ENCODE results near the gene MLH3.

MLH3 gene

GRCh38 chr14:75048101-75048500 is 3.2 kb downstream of the MLH3 start:
- no peak overlapping the region for H3K27ac ChIP-seq
- H3K36me3 ChIP-seq (ENCODE audit: insufficient read depth, low read length) = peaks cover 7% of the 10 kb centered on the region; the same call in 1 of the 2 replicates
- DNase-seq (ENCODE audit: low read depth, low spot score) = no peak
- no peak overlapping the region for H3K4me3 ChIP-seq
- no peak overlapping the region for H3K9ac ChIP-seq (ENCODE audit: insufficient read length)
- no peak for TF ChIP-seq FOXP2 (optimal IDR thresholded peaks at IDR 0.05; ENCODE audit: control extremely low read depth, extremely low read length, insufficient read depth)
- TF ChIP-seq POLR2AphosphoS5 (IDR thresholded peaks at IDR 0.05; ENCODE audit: borderline replicate concordance, low read depth, low read length) = no peak
- TF ChIP-seq EZH2 (IDR thresholded peaks at IDR 0.05) = no peak
- H3K9me3 ChIP-seq (ENCODE audit: low read depth, low read length) = no peaks in the 10 kb centered on the region

- no peak for DNase-seq (ENCODE audit: low read depth, low spot score)
- peaks cover 2% of the 10 kb centered on the region; the same call in 1 of the 2 replicates for H3K36me3 ChIP-seq (ENCODE audit: insufficient read depth, low read length)
- no peak for TF ChIP-seq EZH2 (IDR thresholded peaks at IDR 0.05)
- TF ChIP-seq FOXP2 (optimal IDR thresholded peaks at IDR 0.05; ENCODE audit: control extremely low read depth, extremely low read length, insufficient read depth) = no peak
- no peak for TF ChIP-seq POLR2AphosphoS5 (IDR thresholded peaks at IDR 0.05; ENCODE audit: borderline replicate concordance, low read depth, low read length)
These were observed 3.8 kb downstream of the MLH3 start for GRCh38 chr14:75047506-75047905.

GRCh38 chr14:75046899-75047298 is 4.4 kb downstream of the MLH3 start:
- no peak overlapping the region for H3K27ac ChIP-seq
- no peaks in the 10 kb centered on the region for H3K36me3 ChIP-seq (ENCODE audit: insufficient read depth, low read length)

More at GRCh38 chr14:75047506-75047905, 3.8 kb downstream of the MLH3 start:
- H3K4me3 ChIP-seq = no peak overlapping the region
- no peaks in the 10 kb centered on the region for H3K9me3 ChIP-seq (ENCODE audit: low read depth, low read length)
- no peak overlapping the region for H3K9ac ChIP-seq (ENCODE audit: insufficient read length)
- no peak overlapping the region for H3K27ac ChIP-seq

GRCh38 chr14:75046275-75046674 is 5.0 kb downstream of the MLH3 start:
- Histone ChIP-seq H3K9ac (ENCODE audit: insufficient read length) (no peak overlapping the region), H3K27ac (no peak overlapping the region), H3K36me3 (ENCODE audit: insufficient read depth, low read length) (no peaks in the 10 kb centered on the region), H3K4me3 (no peak overlapping the region), H3K9me3 (ENCODE audit: low read depth, low read length) (no peaks in the 10 kb centered on the region)
- TF ChIP-seq FOXP2 (optimal IDR thresholded peaks at IDR 0.05; ENCODE audit: control extremely low read depth, extremely low read length, insufficient read depth) (no peak), EZH2 (IDR thresholded peaks at IDR 0.05) (no peak), POLR2AphosphoS5 (IDR thresholded peaks at IDR 0.05; ENCODE audit: borderline replicate concordance, low read depth, low read length) (no peak)
- no peak for DNase-seq (ENCODE audit: low read depth, low spot score)

More at GRCh38 chr14:75046899-75047298, 4.4 kb downstream of the MLH3 start:
- no peak for DNase-seq (ENCODE audit: low read depth, low spot score)
- Histone ChIP-seq H3K4me3 (no peak overlapping the region), H3K9ac (ENCODE audit: insufficient read length) (no peak overlapping the region), H3K9me3 (ENCODE audit: low read depth, low read length) (no peaks in the 10 kb centered on the region)
- TF ChIP-seq POLR2AphosphoS5 (IDR thresholded peaks at IDR 0.05; ENCODE audit: borderline replicate concordance, low read depth, low read length) (no peak), EZH2 (IDR thresholded peaks at IDR 0.05) (no peak), FOXP2 (optimal IDR thresholded peaks at IDR 0.05; ENCODE audit: control extremely low read depth, extremely low read length, insufficient read depth) (no peak)

GRCh38 chr14:75044752-75045151 is 6.5 kb downstream of the MLH3 start:
- no peak overlapping the region for H3K27ac ChIP-seq
- DNase-seq (ENCODE audit: low read depth, low spot score) = no peak

GRCh38 chr14:75044322-75044721 is 6.9 kb downstream of the MLH3 start:
- no peak for TF ChIP-seq EZH2 (IDR thresholded peaks at IDR 0.05)
- no peak for TF ChIP-seq FOXP2 (optimal IDR thresholded peaks at IDR 0.05; ENCODE audit: control extremely low read depth, extremely low read length, insufficient read depth)
- TF ChIP-seq POLR2AphosphoS5 (IDR thresholded peaks at IDR 0.05; ENCODE audit: borderline replicate concordance, low read depth, low read length) = no peak
- Histone ChIP-seq H3K4me3 (no peak overlapping the region; the same call in 1 of the 2 replicates), H3K9ac (ENCODE audit: insufficient read length) (no peak overlapping the region), H3K36me3 (ENCODE audit: insufficient read depth, low read length) (no peaks in the 10 kb centered on the region), H3K27ac (no peak overlapping the region), H3K9me3 (ENCODE audit: low read depth, low read length) (no peaks in the 10 kb centered on the region)
- DNase-seq (ENCODE audit: low read depth, low spot score) = no peak

More at GRCh38 chr14:75044752-75045151, 6.5 kb downstream of the MLH3 start:
- Histone ChIP-seq H3K9ac (ENCODE audit: insufficient read length) (no peak overlapping the region), H3K9me3 (ENCODE audit: low read depth, low read length) (no peaks in the 10 kb centered on the region), H3K36me3 (ENCODE audit: insufficient read depth, low read length) (no peaks in the 10 kb centered on the region), H3K4me3 (no peak overlapping the region)
- no peak for TF ChIP-seq FOXP2 (optimal IDR thresholded peaks at IDR 0.05; ENCODE audit: control extremely low read depth, extremely low read length, insufficient read depth)

GRCh38 chr14:75042035-75042434 is 9.2 kb downstream of the MLH3 start:
- Histone ChIP-seq H3K9me3 (ENCODE audit: low read depth, low read length) (no peaks in the 10 kb centered on the region), H3K27ac (peak overlapping the region; percentile 61; the same call in 1 of the 2 replicates), H3K4me3 (peak overlapping the region; percentile 56), H3K9ac (ENCODE audit: insufficient read length) (peak overlapping the region; percentile 11), H3K36me3 (ENCODE audit: insufficient read depth, low read length) (no peaks in the 10 kb centered on the region)
- peak; percentile 64; the same call in 1 of the 2 replicates for TF ChIP-seq POLR2AphosphoS5 (IDR thresholded peaks at IDR 0.05; ENCODE audit: borderline replicate concordance, low read depth, low read length)
- no peak for TF ChIP-seq EZH2 (IDR thresholded peaks at IDR 0.05)
- TF ChIP-seq FOXP2 (optimal IDR thresholded peaks at IDR 0.05; ENCODE audit: control extremely low read depth, extremely low read length, insufficient read depth) = peak; percentile 61
- DNase-seq (ENCODE audit: low read depth, low spot score) = peak; percentile 79

- TF ChIP-seq EZH2 (IDR thresholded peaks at IDR 0.05) = no peak
- TF ChIP-seq POLR2AphosphoS5 (IDR thresholded peaks at IDR 0.05; ENCODE audit: borderline replicate concordance, low read depth, low read length) = no peak
- no peak for TF ChIP-seq FOXP2 (optimal IDR thresholded peaks at IDR 0.05; ENCODE audit: control extremely low read depth, extremely low read length, insufficient read depth)
- Histone ChIP-seq H3K27ac (peak overlapping the region; percentile 61; the same call in 1 of the 2 replicates), H3K4me3 (peak overlapping the region; percentile 56), H3K9ac (ENCODE audit: insufficient read length) (peak overlapping the region; percentile 11), H3K36me3 (ENCODE audit: insufficient read depth, low read length) (no peaks in the 10 kb centered on the region), H3K9me3 (ENCODE audit: low read depth, low read length) (no peaks in the 10 kb centered on the region)
- DNase-seq (ENCODE audit: low read depth, low spot score) = no peak
These were observed 9.7 kb downstream of the MLH3 start for GRCh38 chr14:75041613-75042012.

- Histone ChIP-seq H3K4me3 (no peak overlapping the region), H3K9ac (ENCODE audit: insufficient read length) (no peak overlapping the region), H3K9me3 (ENCODE audit: low read depth, low read length) (no peaks in the 10 kb centered on the region), H3K36me3 (ENCODE audit: insufficient read depth, low read length) (no peaks in the 10 kb centered on the region), H3K27ac (no peak overlapping the region)
- no peak for DNase-seq (ENCODE audit: low read depth, low spot score)
- TF ChIP-seq EZH2 (IDR thresholded peaks at IDR 0.05) (no peak), POLR2AphosphoS5 (IDR thresholded peaks at IDR 0.05; ENCODE audit: borderline replicate concordance, low read depth, low read length) (no peak), FOXP2 (optimal IDR thresholded peaks at IDR 0.05; ENCODE audit: control extremely low read depth, extremely low read length, insufficient read depth) (no peak)
These were observed 10.3 kb downstream of the MLH3 start for GRCh38 chr14:75040959-75041358.

All from SK-N-MC (cell line).